Measurements from ENCODE around the gene FRMD3.
"Not testable (repeated sequence)": the region's sequence is repeated elsewhere in the genome, so short reads cannot be mapped to it uniquely, and the experiment has no call there.

The FRMD3 gene

GRCh38 chr9:83521411-83521810, 16.8 kb downstream of the FRMD3 start:
- DNase-seq: no peak

GRCh38 chr9:83521011-83521410, 17.2 kb downstream of the FRMD3 start:
- DNase-seq: no peak

- no peak for DNase-seq
Measured at GRCh38 chr9:83520292-83520691, 17.9 kb downstream of the FRMD3 start.

GRCh38 chr9:83517980-83518379, 20.2 kb downstream of the FRMD3 start:
- DNase-seq: not testable (repeated sequence)

- DNase-seq: no peak
Measured at GRCh38 chr9:83514767-83515166, 23.4 kb downstream of the FRMD3 start.

GRCh38 chr9:83512621-83513020, 25.6 kb downstream of the FRMD3 start:
- no peak for DNase-seq

- no peak for DNase-seq
Measured at GRCh38 chr9:83511051-83511450, 27.1 kb downstream of the FRMD3 start.

- DNase-seq: no peak
Measured at GRCh38 chr9:83509402-83509801, 28.8 kb downstream of the FRMD3 start.

- DNase-seq: no peak
Measured at GRCh38 chr9:83508067-83508466, 30.1 kb downstream of the FRMD3 start.

- no peak for DNase-seq
Measured at GRCh38 chr9:83505282-83505681, 32.9 kb downstream of the FRMD3 start.

GRCh38 chr9:83503866-83504265, 34.3 kb downstream of the FRMD3 start:
- no peak for DNase-seq

- DNase-seq: no peak
Measured at GRCh38 chr9:83501565-83501964, 36.6 kb downstream of the FRMD3 start.

- no peak for DNase-seq
Measured at GRCh38 chr9:83497441-83497840, 40.8 kb downstream of the FRMD3 start.

- no peak for DNase-seq
Measured at GRCh38 chr9:83491995-83492394, 46.2 kb downstream of the FRMD3 start.

GRCh38 chr9:83491413-83491812, 46.8 kb downstream of the FRMD3 start:
- DNase-seq: no peak

GRCh38 chr9:83489961-83490360, 48.2 kb downstream of the FRMD3 start:
- no peak for DNase-seq

GRCh38 chr9:83484990-83485389, 53.2 kb downstream of the FRMD3 start:
- no peak for DNase-seq

GRCh38 chr9:83483223-83483622, 55.0 kb downstream of the FRMD3 start:
- DNase-seq: no peak

GRCh38 chr9:83479765-83480164, 58.4 kb downstream of the FRMD3 start:
- no peak for DNase-seq

- no peak for DNase-seq
Measured at GRCh38 chr9:83477571-83477970, 60.6 kb downstream of the FRMD3 start.

- DNase-seq: no peak
Measured at GRCh38 chr9:83477120-83477519, 61.1 kb downstream of the FRMD3 start.

GRCh38 chr9:83476513-83476912, 61.7 kb downstream of the FRMD3 start:
- DNase-seq: no peak

GRCh38 chr9:83475741-83476140, 62.5 kb downstream of the FRMD3 start:
- DNase-seq: no peak

GRCh38 chr9:83474631-83475030, 63.6 kb downstream of the FRMD3 start:
- DNase-seq: no peak

GRCh38 chr9:83473488-83473971, 64.7 kb downstream of the FRMD3 start:
- no peak for DNase-seq

- no peak for DNase-seq
Measured at GRCh38 chr9:83472764-83473163, 65.4 kb downstream of the FRMD3 start.
